Measurements from ENCODE around the gene XPNPEP3. TPM values are rescaled to one million over a fixed set of nuclear protein-coding genes. Genes with fewer than 3 reads are reported as not detected.
A peak's percentile ranks its signal among the peaks of the same experiment; 100 is the strongest.

The XPNPEP3 gene
- total RNA-seq, 4 donors from 2014 or later, result 7.6 to 15.8 (median 10.2) TPM

- H3K36me3 ChIP-seq, result peaks cover 11 to 56% (median 28%) of the 10 kb centered on the region in 4 donors
- no peaks in the 10 kb centered on the region for H3K27me3 ChIP-seq
- whole genome bisulfite sequencing, result 91% methylated on average over 2 of the region's 2 CpGs
- no peaks in the 10 kb centered on the region for H3K4me1 ChIP-seq
- H3K27ac ChIP-seq (replicated peaks in 1 of 4), result no peak overlapping the region
- intact Hi-C loops (cut with DNase I), result no loop called here
- no peak for DNase-seq (ENCODE audit: extremely low spot score)
- no peaks in the 10 kb centered on the region for H3K9me3 ChIP-seq
- H3K4me3 ChIP-seq, result no peak overlapping the region
- TF ChIP-seq CTCF (IDR thresholded peaks at IDR 0.05) (no peak), POLR2A (IDR thresholded peaks at IDR 0.05; ENCODE audit: low read depth) (no peak)
These were observed 75.4 kb downstream of the XPNPEP3 start for GRCh38 chr22:40932396-40932795.

- no peak for DNase-seq (ENCODE audit: extremely low spot score)
- 89% methylated on average over 2 of the region's 2 CpGs for WGBS
- Histone ChIP-seq H3K27me3 (no peaks in the 10 kb centered on the region), H3K27ac (replicated peaks in 1 of 4) (no peak overlapping the region), H3K4me3 (no peak overlapping the region), H3K36me3 (peaks cover 0 to 5% (median under 1%) of the 10 kb centered on the region in 4 donors), H3K9me3 (no peaks in the 10 kb centered on the region), H3K4me1 (no peaks in the 10 kb centered on the region)
- TF ChIP-seq POLR2A (IDR thresholded peaks at IDR 0.05; ENCODE audit: low read depth) (no peak), POLR2AphosphoS5 (IDR thresholded peaks at IDR 0.05) (no peak), CTCF (IDR thresholded peaks at IDR 0.05) (no peak), EP300 (IDR thresholded peaks at IDR 0.05) (no peak)
- intact Hi-C loops (cut with DNase I), result no loop called here
These were observed 82.3 kb downstream of the XPNPEP3 start for GRCh38 chr22:40939202-40939601.

- peaks cover 10 to 25% (median 20%) of the 10 kb centered on the region in 4 donors for H3K36me3 ChIP-seq
- H3K27me3 ChIP-seq, result no peaks in the 10 kb centered on the region
- H3K9me3 ChIP-seq, result no peaks in the 10 kb centered on the region
- H3K4me1 ChIP-seq, result peaks cover 31 to 45% (median 40%) of the 10 kb centered on the region in 4 donors
- intact Hi-C loops (cut with DNase I), result loop anchor here (1.0 to 2.0 kb wide), 2 partner anchors 72 to 140 kb away; no protein-coding TSS in a partner anchor
- H3K27ac ChIP-seq (replicated peaks in 1 of 4), result peak within 1 kb of the TSS; percentile 90 to 98 (median 96)
- WGBS, result 0% methylated on average over 17 of the region's 86 CpGs
- TF ChIP-seq EP300 (IDR thresholded peaks at IDR 0.05) (no peak), CTCF (IDR thresholded peaks at IDR 0.05) (peak in 1 of 3 experiments; percentile 12), POLR2A (IDR thresholded peaks at IDR 0.05; ENCODE audit: low read depth) (peak; percentile 51), POLR2AphosphoS5 (IDR thresholded peaks at IDR 0.05) (peak; percentile 88 to 95)
- peak; percentile 100 for DNase-seq (ENCODE audit: extremely low spot score)
- H3K4me3 ChIP-seq, result peak within 1 kb of the TSS; percentile 71 to 91 (median 86)
These were observed 94.2 kb downstream of the XPNPEP3 start, which contains the start of gene RBX1 for GRCh38 chr22:40950962-40951794. TSS of gene RBX1 (plus strand) at chr22:40951378. CDS start at chr22:40951399, 21 bp downstream.

- H3K4me3 ChIP-seq, result peak overlapping the region; percentile 71 to 91 (median 86)
- intact Hi-C loops (cut with DNase I), result loop anchor here (1.0 to 2.0 kb wide), 2 partner anchors 71 to 139 kb away; no protein-coding TSS in a partner anchor
- H3K9me3 ChIP-seq, result no peaks in the 10 kb centered on the region
- peaks cover 31 to 45% (median 40%) of the 10 kb centered on the region in 4 donors for H3K4me1 ChIP-seq
- H3K27ac ChIP-seq (replicated peaks in 1 of 4), result peak overlapping the region; percentile 90 to 98 (median 96)
- WGBS, result 7% methylated on average over 20 of the region's 21 CpGs
- H3K36me3 ChIP-seq, result peaks cover 15 to 33% (median 29%) of the 10 kb centered on the region in 4 donors
- DNase-seq (ENCODE audit: extremely low spot score), result no peak
- TF ChIP-seq CTCF (IDR thresholded peaks at IDR 0.05) (no peak), POLR2AphosphoS5 (IDR thresholded peaks at IDR 0.05) (no peak), EP300 (IDR thresholded peaks at IDR 0.05) (no peak), POLR2A (IDR thresholded peaks at IDR 0.05; ENCODE audit: low read depth) (no peak)
- no peaks in the 10 kb centered on the region for H3K27me3 ChIP-seq
These were observed 95.1 kb downstream of the XPNPEP3 start for GRCh38 chr22:40951795-40952605.

Measured in esophagus muscularis mucosa (tissue), 4 donors.